ENCODE results near the gene PDAP1. TPM values are rescaled to one million over a fixed set of nuclear protein-coding genes. Genes with fewer than 3 reads are reported as not detected.

Gene PDAP1
- total RNA-seq, 1 experiment from 2014 or later: 200 TPM

- Histone ChIP-seq H3K27ac (ENCODE audit: low read depth, low read length) (no peak overlapping the region), H3K36me3 (ENCODE audit: control insufficient read depth in 1 of 2, insufficient read depth in 2 of 2, low read length in 2 of 2) (peaks cover 42 to 56% of the 10 kb centered on the region in 2 experiments), H3K79me2 (ENCODE audit: insufficient read depth, low read length) (peaks cover 25% of the 10 kb centered on the region; the same call in 1 of the 2 replicates), H3K9ac (ENCODE audit: low read length) (no peak overlapping the region), H3K4me2 (ENCODE audit: low read length) (no peak overlapping the region), H2AFZ (ENCODE audit: low read depth, low read length, poor library complexity, severe bottlenecking) (no peak overlapping the region), H3K27me3 (ENCODE audit: insufficient read depth, low read length) (no peaks in the 10 kb centered on the region), H3K9me3 (ENCODE audit: control insufficient read depth in 1 of 2, insufficient read depth in 1 of 2, low read depth in 1 of 2, low read length in 2 of 2) (no peaks in the 10 kb centered on the region), H3K9me2 (ENCODE audit: insufficient read depth) (no peaks in the 10 kb centered on the region), H3K4me1 (ENCODE audit: control insufficient read depth in 1 of 2, insufficient read depth in 2 of 2, low read length in 2 of 2) (no peaks in the 10 kb centered on the region), H4K20me1 (ENCODE audit: insufficient read depth) (no peaks in the 10 kb centered on the region), H3K4me3 (replicated peaks in 1 of 2; ENCODE audit: low read depth in 1 of 2, low read length in 2 of 2) (no peak overlapping the region)
- no peak for TF ChIP-seq JUND (IDR thresholded peaks at IDR 0.05)
- no peak for TF ChIP-seq ELF1 (IDR thresholded peaks at IDR 0.05; ENCODE audit: borderline replicate concordance, low read depth)
- no peak for TF ChIP-seq CTCF (IDR thresholded peaks at IDR 0.05 in 2 of 3, conservative IDR thresholded peaks at IDR 0.05 in 1 of 3; ENCODE audit: borderline replicate concordance in 1 of 3, insufficient read depth in 1 of 3, low read depth in 2 of 3, low read length in 2 of 3)
- no peak for TF ChIP-seq POLR2A (IDR thresholded peaks at IDR 0.05; ENCODE audit: borderline replicate concordance, extremely low read depth, insufficient read depth, insufficient read length)
- TF ChIP-seq CBX3 (IDR thresholded peaks at IDR 0.05; ENCODE audit: low read depth): no peak
- no peak for TF ChIP-seq ZNF274 (IDR thresholded peaks at IDR 0.05; ENCODE audit: low read depth, low read length)
- TF ChIP-seq RAD21 (IDR thresholded peaks at IDR 0.05; ENCODE audit: low read depth): no peak
- no peak for TF ChIP-seq YY1 (IDR thresholded peaks at IDR 0.05; ENCODE audit: extremely low read depth, insufficient replicate concordance, low read depth, low read length)
- DNase-seq (ENCODE audit: low read depth, low spot score) (no peak), ATAC-seq (no peak)
- ChIA-PET CTCF (no interaction called here), RAD21 (ENCODE audit: low non-redundant PET in 1 of 2, low total read pairs in 2 of 2, uncharacterized antibody in 2 of 2, unreplicated experiment in 2 of 2) (no interaction called here), POLR2A (no interaction called here)
- intact Hi-C loops (cut with micrococcal nuclease): no loop called here
- no TSS peak for BruUV-seq (replicated peaks)
These were observed 9.9 kb upstream of the PDAP1 start for GRCh38 chr7:99418260-99418659.
